Activated CD4-positive, alpha-beta T cell treated with anti-CD3 and anti-CD28 coated beads, Interleukin-10, Interleukin-2, amounts not matched to agents 100 ng/mL and 50 ng/mL, durations not matched to agents 16 hours and 8 hours (primary cell): ENCODE data around the gene ANTXR2.

Source experiments
- DNase-seq: peaks from one replicate; pipeline ENCODE4 v3.0.0-alpha.2; 2020

Gene ANTXR2

GRCh38 chr4:80091688-80092087 lies 18.7 kb upstream of the ANTXR2 start:
- no peak for DNase-seq

GRCh38 chr4:80091184-80091583 lies 18.2 kb upstream of the ANTXR2 start:
- DNase-seq: no peak

GRCh38 chr4:80090090-80090489 lies 17.1 kb upstream of the ANTXR2 start:
- DNase-seq: no peak

- DNase-seq: no peak
These were observed 15.4 kb upstream of the ANTXR2 start for GRCh38 chr4:80088471-80088870.

- no peak for DNase-seq
These were observed 13.3 kb upstream of the ANTXR2 start for GRCh38 chr4:80086296-80086695.

GRCh38 chr4:80085081-80085480 lies 12.1 kb upstream of the ANTXR2 start:
- no peak for DNase-seq

- no peak for DNase-seq
These were observed 9.7 kb upstream of the ANTXR2 start for GRCh38 chr4:80082693-80083092.

GRCh38 chr4:80081566-80081965 lies 8.5 kb upstream of the ANTXR2 start:
- no peak for DNase-seq

GRCh38 chr4:80079255-80079923 lies 6.4 kb upstream of the ANTXR2 start:
- DNase-seq: peak; percentile 49

- DNase-seq: no peak
These were observed 5.5 kb upstream of the ANTXR2 start for GRCh38 chr4:80078346-80079092.

GRCh38 chr4:80077639-80078038 lies 4.6 kb upstream of the ANTXR2 start:
- peak; percentile 83 for DNase-seq

- DNase-seq: peak; percentile 40
These were observed 3.7 kb upstream of the ANTXR2 start for GRCh38 chr4:80076681-80077080.

GRCh38 chr4:80075995-80076675 lies 3.1 kb upstream of the ANTXR2 start:
- no peak for DNase-seq

GRCh38 chr4:80074651-80075050 lies 1.6 kb upstream of the ANTXR2 start:
- no peak for DNase-seq

GRCh38 chr4:80074069-80074468 lies 1.0 kb upstream of the ANTXR2 start:
- peak; percentile 45 for DNase-seq

- peak; percentile 75 for DNase-seq
These were observed 512 bp upstream of the ANTXR2 start for GRCh38 chr4:80073473-80074008.

- peak; percentile 73 for DNase-seq
These were observed 743 bp downstream of the ANTXR2 start for GRCh38 chr4:80072228-80072743.

- DNase-seq: no peak
These were observed 1.3 kb downstream of the ANTXR2 start for GRCh38 chr4:80071604-80072227.

GRCh38 chr4:80070880-80071603 lies 2.0 kb downstream of the ANTXR2 start:
- no peak for DNase-seq

- peak; percentile 62 for DNase-seq
These were observed 2.9 kb downstream of the ANTXR2 start for GRCh38 chr4:80069837-80070731.
